ENCODE results near the gene CYB561D2. TPM values are rescaled to one million over a fixed set of nuclear protein-coding genes. Genes with fewer than 3 reads are reported as not detected.

CYB561D2 gene
- total and polyA plus RNA-seq, 2 experiments from 2014 or later = 28.3 to 37.7 TPM

DNA sequence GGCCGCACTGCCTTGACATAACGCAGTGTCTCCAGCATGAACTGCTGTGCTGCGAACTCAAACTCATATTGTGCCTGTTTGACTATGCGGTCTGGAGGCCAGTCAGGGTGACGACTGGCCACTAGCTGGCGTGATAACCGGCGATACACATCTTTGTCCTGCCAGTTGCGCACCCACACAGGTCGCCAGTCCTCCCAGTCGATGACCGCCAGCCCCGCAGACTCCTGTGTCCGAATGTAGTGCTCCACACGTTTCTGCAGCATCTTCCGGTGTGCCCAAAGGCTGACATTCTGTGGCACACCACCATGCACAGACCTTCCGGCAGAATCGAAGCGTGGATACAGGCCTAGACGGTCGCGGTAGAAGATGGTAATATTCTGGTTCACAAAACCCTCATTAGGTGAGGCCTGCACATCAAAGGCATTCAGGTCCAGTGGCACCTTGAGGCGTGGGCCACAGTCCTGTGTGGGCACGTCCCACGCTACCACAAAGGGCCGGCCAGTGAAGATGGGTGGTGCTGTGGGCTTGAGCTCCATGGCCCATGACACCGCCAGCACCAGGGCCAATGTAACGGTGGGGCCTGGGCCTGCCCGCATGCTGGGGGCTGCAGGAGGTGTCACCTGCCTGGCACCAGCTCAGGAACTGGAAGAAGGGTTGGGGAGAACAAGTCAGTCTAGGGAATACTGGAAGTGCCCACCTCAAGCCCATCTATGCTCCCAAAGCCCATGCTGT, 30.6 kb upstream of the CYB561D2 start:
- whole genome bisulfite sequencing, 2 experiments (ENCODE audit: low coverage in 1 of 2, low lambda C conversion rate in 2 of 2, missing lambda C conversion rate in 2 of 2) = 85 to 87% methylated on average over 29 of the region's 29 CpGs
- H2AFZ ChIP-seq = no peak overlapping the region; the same call in 1 of the 2 replicates
- no peaks in the 10 kb centered on the region for H3K9me3 ChIP-seq (ENCODE audit: low read depth)
- H3K9me2 ChIP-seq (ENCODE audit: insufficient read depth) = no peaks in the 10 kb centered on the region
- peak overlapping the region; percentile 91 for H3K4me3 ChIP-seq
- H3K36me3 ChIP-seq (ENCODE audit: low read depth) = no peaks in the 10 kb centered on the region
- peak overlapping the region; percentile 96 for H3K9ac ChIP-seq
- H3K27ac ChIP-seq = no peak overlapping the region
- no peaks in the 10 kb centered on the region for H3F3A ChIP-seq (ENCODE audit: insufficient read depth)
- H3K79me2 ChIP-seq (ENCODE audit: insufficient read depth) = peaks cover 27% of the 10 kb centered on the region
- DNase-seq = no peak
- TF ChIP-seq EZH2phosphoT487 (IDR thresholded peaks at IDR 0.05; ENCODE audit: insufficient read depth, low read depth) (no peak), EZH2 (IDR thresholded peaks at IDR 0.05; ENCODE audit: insufficient read depth, poor library complexity, severe bottlenecking) (no peak)
- H3K4me1 ChIP-seq (ENCODE audit: insufficient read depth) = peaks cover 11% of the 10 kb centered on the region; the same call in 1 of the 2 replicates
- H3K4me2 ChIP-seq (ENCODE audit: unreplicated experiment) = peak overlapping the region; percentile 91
- H3K27me3 ChIP-seq (replicated peaks; ENCODE audit: insufficient read depth) = no peaks in the 10 kb centered on the region
- in situ Hi-C loops (cut with MboI) = no loop called here
- H4K20me1 ChIP-seq (ENCODE audit: insufficient read depth) = no peaks in the 10 kb centered on the region

DNA sequence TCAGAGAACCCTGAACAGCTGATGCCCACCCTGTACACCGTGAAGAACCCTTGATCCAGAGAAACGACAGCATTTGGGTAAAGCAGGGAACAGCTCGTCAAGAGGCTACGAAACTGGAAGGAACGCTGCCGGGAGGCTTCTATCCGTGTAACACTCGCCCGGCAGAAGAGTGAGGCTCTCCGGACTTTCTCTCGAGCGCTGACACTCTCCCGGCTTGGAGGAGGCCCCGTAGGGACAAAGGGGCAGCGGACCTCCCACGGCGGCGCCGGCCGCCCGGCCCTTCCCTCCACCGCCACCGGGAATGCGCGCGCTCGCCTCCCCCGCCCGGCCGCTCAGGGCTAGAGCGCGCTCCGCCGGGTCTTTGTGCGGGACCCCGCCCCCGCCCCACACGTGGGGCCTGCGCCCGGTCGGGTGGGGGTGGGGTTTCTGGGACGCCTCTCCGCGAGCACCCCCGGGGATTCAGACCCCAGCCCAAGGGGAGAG, 29.8 kb upstream of the CYB561D2 start:
- Histone ChIP-seq H3K9me2 (ENCODE audit: insufficient read depth) (no peaks in the 10 kb centered on the region), H2AFZ (peak overlapping the region; percentile 93), H3K79me2 (ENCODE audit: insufficient read depth) (peaks cover 27% of the 10 kb centered on the region), H3K4me3 (peak overlapping the region; percentile 91), H3F3A (ENCODE audit: insufficient read depth) (no peaks in the 10 kb centered on the region), H3K27ac (peak overlapping the region; percentile 90), H3K27me3 (replicated peaks; ENCODE audit: insufficient read depth) (no peaks in the 10 kb centered on the region), H3K36me3 (ENCODE audit: low read depth) (no peaks in the 10 kb centered on the region), H3K4me2 (ENCODE audit: unreplicated experiment) (peak overlapping the region; percentile 91), H4K20me1 (ENCODE audit: insufficient read depth) (no peaks in the 10 kb centered on the region), H3K4me1 (ENCODE audit: insufficient read depth) (peaks cover 11% of the 10 kb centered on the region; the same call in 1 of the 2 replicates), H3K9ac (peak overlapping the region; percentile 96), H3K9me3 (ENCODE audit: low read depth) (no peaks in the 10 kb centered on the region)
- TF ChIP-seq EZH2phosphoT487 (IDR thresholded peaks at IDR 0.05; ENCODE audit: insufficient read depth, low read depth) (no peak), EZH2 (IDR thresholded peaks at IDR 0.05; ENCODE audit: insufficient read depth, poor library complexity, severe bottlenecking) (no peak)
- WGBS, 2 experiments (ENCODE audit: low coverage in 1 of 2, low lambda C conversion rate in 2 of 2, missing lambda C conversion rate in 2 of 2) = 1 to 2% methylated on average over 12 to 45 of the region's 45 CpGs
- in situ Hi-C loops (cut with MboI) = no loop called here
- DNase-seq = peak; percentile 84

DNA sequence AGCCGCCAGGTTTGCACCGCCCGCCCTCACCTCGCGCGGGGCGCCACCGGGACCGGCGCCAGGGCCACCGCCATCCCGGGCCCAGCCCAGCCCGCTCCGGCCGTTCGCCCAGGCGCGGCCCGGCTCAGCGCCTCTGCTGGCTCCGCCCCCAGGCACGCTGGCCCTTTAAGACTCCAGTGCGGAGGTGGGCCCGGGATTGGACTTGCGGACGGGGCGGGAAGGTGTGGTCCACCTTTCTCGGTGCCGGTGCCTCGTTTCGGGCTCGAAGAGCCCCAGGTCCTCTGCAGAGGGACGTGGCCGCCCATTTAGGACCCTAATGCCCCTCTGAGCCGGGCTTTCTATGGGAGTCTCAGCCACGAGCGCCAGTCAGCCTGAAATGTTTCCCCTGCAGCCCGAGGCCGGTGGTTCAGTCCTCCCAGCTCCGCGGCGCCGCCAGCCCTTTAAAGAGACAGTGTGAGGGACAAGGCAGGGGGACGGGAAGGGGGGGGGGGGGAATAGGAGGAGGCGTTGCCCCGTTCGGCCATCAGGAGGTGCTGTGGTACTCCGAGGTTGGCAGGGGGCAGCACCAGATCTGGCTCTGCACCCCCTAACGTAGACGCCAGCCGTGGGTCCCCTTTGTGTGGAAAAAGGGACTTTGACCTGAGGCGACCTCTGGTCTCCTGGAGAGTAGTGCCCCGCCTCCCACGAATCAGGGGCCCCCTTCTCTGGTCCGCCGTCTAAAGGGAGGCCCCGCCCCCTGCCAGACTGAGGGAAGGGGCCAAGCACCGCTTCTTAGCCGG, 29.1 kb upstream of the CYB561D2 start:
- Histone ChIP-seq H3K27me3 (replicated peaks; ENCODE audit: insufficient read depth) (no peaks in the 10 kb centered on the region), H3K9me2 (ENCODE audit: insufficient read depth) (no peaks in the 10 kb centered on the region), H3K9me3 (ENCODE audit: low read depth) (no peaks in the 10 kb centered on the region), H3K36me3 (ENCODE audit: low read depth) (no peaks in the 10 kb centered on the region), H3K4me3 (peak overlapping the region; percentile 91), H3F3A (ENCODE audit: insufficient read depth) (no peaks in the 10 kb centered on the region), H3K4me1 (ENCODE audit: insufficient read depth) (peaks cover 11% of the 10 kb centered on the region; the same call in 1 of the 2 replicates), H3K27ac (peak overlapping the region; percentile 90), H2AFZ (peak overlapping the region; percentile 93), H3K4me2 (ENCODE audit: unreplicated experiment) (peak overlapping the region; percentile 91), H3K9ac (peak overlapping the region; percentile 96), H4K20me1 (ENCODE audit: insufficient read depth) (no peaks in the 10 kb centered on the region), H3K79me2 (ENCODE audit: insufficient read depth) (peaks cover 31% of the 10 kb centered on the region)
- in situ Hi-C loops (cut with MboI) = no loop called here
- DNase-seq = peak; percentile 96
- TF ChIP-seq EZH2phosphoT487 (IDR thresholded peaks at IDR 0.05; ENCODE audit: insufficient read depth, low read depth) (no peak), EZH2 (IDR thresholded peaks at IDR 0.05; ENCODE audit: insufficient read depth, poor library complexity, severe bottlenecking) (no peak)
- WGBS, 2 experiments (ENCODE audit: low coverage in 1 of 2, low lambda C conversion rate in 2 of 2, missing lambda C conversion rate in 2 of 2) = 1 to 2% methylated on average over 40 to 51 of the region's 59 CpGs

DNA sequence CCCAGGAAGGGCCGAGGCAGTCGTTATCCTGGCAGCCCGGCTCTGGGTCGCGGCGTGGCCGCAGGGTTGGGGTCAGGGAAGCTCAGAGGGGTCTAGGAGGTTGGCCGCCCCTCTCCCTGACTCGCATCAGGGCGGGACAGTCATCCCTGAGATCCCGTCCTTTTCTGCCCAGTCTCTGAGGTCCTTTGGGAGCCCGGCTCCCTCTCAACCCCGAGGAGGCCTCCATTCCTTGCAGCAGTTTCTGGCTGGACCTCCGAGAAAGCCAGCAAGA, 28.6 kb upstream of the CYB561D2 start:
- peak overlapping the region; percentile 91 for H3K4me2 ChIP-seq (ENCODE audit: unreplicated experiment)
- peak overlapping the region; percentile 91 for H3K4me3 ChIP-seq
- no peaks in the 10 kb centered on the region for H3K9me2 ChIP-seq (ENCODE audit: insufficient read depth)
- H3K9me3 ChIP-seq (ENCODE audit: low read depth) = no peaks in the 10 kb centered on the region
- no peaks in the 10 kb centered on the region for H3F3A ChIP-seq (ENCODE audit: insufficient read depth)
- H3K27me3 ChIP-seq (replicated peaks; ENCODE audit: insufficient read depth) = no peaks in the 10 kb centered on the region
- WGBS, 2 experiments (ENCODE audit: low coverage in 1 of 2, low lambda C conversion rate in 2 of 2, missing lambda C conversion rate in 2 of 2) = 30 to 46% methylated on average over 11 to 14 of the region's 14 CpGs
- peak overlapping the region; percentile 96 for H3K9ac ChIP-seq
- peaks cover 36% of the 10 kb centered on the region for H3K79me2 ChIP-seq (ENCODE audit: insufficient read depth)
- H3K4me1 ChIP-seq (ENCODE audit: insufficient read depth) = peaks cover 14% of the 10 kb centered on the region
- H4K20me1 ChIP-seq (ENCODE audit: insufficient read depth) = no peaks in the 10 kb centered on the region
- TF ChIP-seq EZH2phosphoT487 (IDR thresholded peaks at IDR 0.05; ENCODE audit: insufficient read depth, low read depth) (no peak), EZH2 (IDR thresholded peaks at IDR 0.05; ENCODE audit: insufficient read depth, poor library complexity, severe bottlenecking) (no peak)
- H3K27ac ChIP-seq = no peak overlapping the region
- H2AFZ ChIP-seq = peak overlapping the region; percentile 93
- in situ Hi-C loops (cut with MboI) = no loop called here
- DNase-seq = no peak
- no peaks in the 10 kb centered on the region for H3K36me3 ChIP-seq (ENCODE audit: low read depth)
